Gastrocnemius medialis (tissue), 4 donors: ENCODE measurements around the gene CDK14.

ENCODE experiments used
- POLR2A ChIP-seq, 2 donors: fragments of 450-650 bp; IDR thresholded peaks; one replicate each; pipeline ENCODE4 v1.6.1; 2017; ENCODE audit warnings: antibody characterized with exemption in 2 of 2, mild to moderate bottlenecking in 2 of 2, moderate library complexity in 2 of 2
- TF ChIP-seq, protein P1 (sequence below), 5 experiments: fragments of 450-650 bp in 3 of 5; fragments of 200-600 bp in 2 of 5; sonication (generic) in 2 of 5; IDR thresholded peaks in 4 of 5; conservative IDR thresholded peaks in 1 of 5; 1 replicate in 4 of 5; 2 replicates in 1 of 5; pipeline ENCODE4 v1.5.1; 2016 to 2019; ENCODE audit warnings: antibody characterized with exemption in 5 of 5, mild to moderate bottlenecking in 3 of 5, moderate library complexity in 3 of 5

- TF ChIP-seq, protein P1, sequence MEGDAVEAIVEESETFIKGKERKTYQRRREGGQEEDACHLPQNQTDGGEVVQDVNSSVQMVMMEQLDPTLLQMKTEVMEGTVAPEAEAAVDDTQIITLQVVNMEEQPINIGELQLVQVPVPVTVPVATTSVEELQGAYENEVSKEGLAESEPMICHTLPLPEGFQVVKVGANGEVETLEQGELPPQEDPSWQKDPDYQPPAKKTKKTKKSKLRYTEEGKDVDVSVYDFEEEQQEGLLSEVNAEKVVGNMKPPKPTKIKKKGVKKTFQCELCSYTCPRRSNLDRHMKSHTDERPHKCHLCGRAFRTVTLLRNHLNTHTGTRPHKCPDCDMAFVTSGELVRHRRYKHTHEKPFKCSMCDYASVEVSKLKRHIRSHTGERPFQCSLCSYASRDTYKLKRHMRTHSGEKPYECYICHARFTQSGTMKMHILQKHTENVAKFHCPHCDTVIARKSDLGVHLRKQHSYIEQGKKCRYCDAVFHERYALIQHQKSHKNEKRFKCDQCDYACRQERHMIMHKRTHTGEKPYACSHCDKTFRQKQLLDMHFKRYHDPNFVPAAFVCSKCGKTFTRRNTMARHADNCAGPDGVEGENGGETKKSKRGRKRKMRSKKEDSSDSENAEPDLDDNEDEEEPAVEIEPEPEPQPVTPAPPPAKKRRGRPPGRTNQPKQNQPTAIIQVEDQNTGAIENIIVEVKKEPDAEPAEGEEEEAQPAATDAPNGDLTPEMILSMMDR (IDR thresholded peaks at IDR 0.05 in 4 of 5, conservative IDR thresholded peaks at IDR 0.05 in 1 of 5): no peak
- TF ChIP-seq POLR2A (IDR thresholded peaks at IDR 0.05): no peak
These were observed 226.0 kb downstream of the CDK14 start for GRCh38 chr7:90821961-90822620.
